Suprapubic skin (tissue), 4 donors: ENCODE data around the gene SAYSD1. TPM values are rescaled to one million over a fixed set of nuclear protein-coding genes. Genes with fewer than 3 reads are reported as not detected.
"Not testable (repeated sequence)": the region's sequence is repeated elsewhere in the genome, so short reads cannot be mapped to it uniquely, and the experiment has no call there.

Experiments used
- DNase-seq, 2 donors: peaks; one replicate each; pipeline ENCODE4 v3.0.0-alpha.2; 2019; ENCODE audit warnings: low spot score in 2 of 2
- H3K27ac ChIP-seq: fragments of 200-600 bp; sonication (generic); one replicate; pipeline ENCODE4 v1.5.1; 2019
- H3K27me3 ChIP-seq: fragments of 200-600 bp; sonication (generic); one replicate; pipeline ENCODE4 v1.5.1; 2019
- H3K36me3 ChIP-seq: fragments of 200-600 bp; sonication (generic); one replicate; pipeline ENCODE4 v1.5.1; 2019
- H3K4me1 ChIP-seq: fragments of 200-600 bp; sonication (generic); one replicate; pipeline ENCODE4 v1.5.1; 2019
- H3K4me3 ChIP-seq: fragments of 200-600 bp; sonication (generic); one replicate; pipeline ENCODE4 v1.5.1; 2019; ENCODE audit warnings: mild to moderate bottlenecking
- H3K9me3 ChIP-seq: fragments of 200-600 bp; sonication (generic); one replicate; pipeline ENCODE4 v1.5.1; 2019
- EP300 ChIP-seq: sonication (generic); formaldehyde crosslinking; IDR thresholded peaks from one replicate; pipeline ENCODE4 v1.6.1; 2017; ENCODE audit warnings: antibody characterized with exemption
- POLR2A ChIP-seq, 2 donors: fragments of 450-650 bp; IDR thresholded peaks; one replicate each; pipeline ENCODE4 v1.6.1; 2017; ENCODE audit warnings: antibody characterized with exemption in 2 of 2, mild to moderate bottlenecking in 2 of 2, moderate library complexity in 2 of 2
- POLR2AphosphoS5 ChIP-seq, 3 donors: sonication (generic); formaldehyde crosslinking; IDR thresholded peaks; one replicate each; pipeline ENCODE4 v1.6.1; 2017; ENCODE audit warnings: antibody characterized with exemption in 3 of 3
- WGBS: methylation state at CpG from one replicate; pipeline ENCODE4 v1.1.5; 2018; 5-methylcytosine and 5-hydroxymethylcytosine counted together
- total RNA-seq, 4 donors: library from RNA; depleted of rRNA; stranded (reverse); fragments of >200 nt; gene quantifications; one replicate each; pipeline ENCODE4 v1.1.0, GENCODE V29; 2016
- TF ChIP-seq, protein P1 (sequence below), 2 donors: fragments of 200-600 bp in 1 of 2; fragments of 450-650 bp in 1 of 2; sonication (generic) in 1 of 2; IDR thresholded peaks; one replicate each; pipeline ENCODE4 v1.5.1; 2016 to 2019; ENCODE audit warnings: antibody characterized with exemption in 2 of 2, mild to moderate bottlenecking in 1 of 2, moderate library complexity in 1 of 2

The SAYSD1 gene
- total RNA-seq, 4 donors from 2014 or later: 12.1 to 17.4 (median 14.4) TPM

DNA sequence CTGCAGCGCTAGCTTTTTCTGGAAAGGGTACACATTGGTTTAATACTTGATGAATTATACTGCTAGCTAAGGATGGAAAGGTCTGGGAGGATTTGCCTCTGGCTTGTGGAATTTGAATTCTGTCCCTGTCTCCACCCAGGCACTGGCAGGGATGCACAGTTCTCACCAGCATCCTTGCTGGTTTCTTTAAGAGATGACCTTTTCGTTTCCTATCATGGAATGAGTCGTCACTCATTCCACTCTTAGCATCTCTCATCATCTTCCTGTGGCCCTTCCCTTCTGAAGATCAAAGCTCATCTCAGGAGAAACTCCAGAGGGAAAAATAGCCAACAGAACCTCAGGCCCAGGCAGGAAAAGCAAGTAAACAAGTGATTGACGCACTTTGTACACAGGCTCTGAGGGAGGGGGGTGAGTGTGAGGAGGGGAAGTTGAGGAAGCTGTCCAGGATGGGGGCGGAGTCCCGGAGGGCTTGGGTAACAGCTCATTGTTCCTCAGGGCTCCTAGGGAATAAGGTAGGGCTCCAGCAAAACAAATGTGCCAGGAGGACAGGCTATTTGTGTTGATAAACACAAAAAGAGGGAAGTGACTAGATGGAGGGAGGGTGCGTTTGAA lies 25.7 kb upstream of the SAYSD1 start:
- Histone ChIP-seq H3K27me3 (peaks cover 7% of the 10 kb centered on the region), H3K36me3 (no peaks in the 10 kb centered on the region), H3K27ac (no peak overlapping the region), H3K4me3 (no peak overlapping the region), H3K9me3 (no peaks in the 10 kb centered on the region), H3K4me1 (peaks cover 3% of the 10 kb centered on the region)
- DNase-seq: no peak
- 62% methylated on average over 7 of the region's 7 CpGs for WGBS
- TF ChIP-seq POLR2AphosphoS5 (IDR thresholded peaks at IDR 0.05) (no peak), EP300 (no peak), POLR2A (IDR thresholded peaks at IDR 0.05) (no peak)
- TF ChIP-seq, protein P1, sequence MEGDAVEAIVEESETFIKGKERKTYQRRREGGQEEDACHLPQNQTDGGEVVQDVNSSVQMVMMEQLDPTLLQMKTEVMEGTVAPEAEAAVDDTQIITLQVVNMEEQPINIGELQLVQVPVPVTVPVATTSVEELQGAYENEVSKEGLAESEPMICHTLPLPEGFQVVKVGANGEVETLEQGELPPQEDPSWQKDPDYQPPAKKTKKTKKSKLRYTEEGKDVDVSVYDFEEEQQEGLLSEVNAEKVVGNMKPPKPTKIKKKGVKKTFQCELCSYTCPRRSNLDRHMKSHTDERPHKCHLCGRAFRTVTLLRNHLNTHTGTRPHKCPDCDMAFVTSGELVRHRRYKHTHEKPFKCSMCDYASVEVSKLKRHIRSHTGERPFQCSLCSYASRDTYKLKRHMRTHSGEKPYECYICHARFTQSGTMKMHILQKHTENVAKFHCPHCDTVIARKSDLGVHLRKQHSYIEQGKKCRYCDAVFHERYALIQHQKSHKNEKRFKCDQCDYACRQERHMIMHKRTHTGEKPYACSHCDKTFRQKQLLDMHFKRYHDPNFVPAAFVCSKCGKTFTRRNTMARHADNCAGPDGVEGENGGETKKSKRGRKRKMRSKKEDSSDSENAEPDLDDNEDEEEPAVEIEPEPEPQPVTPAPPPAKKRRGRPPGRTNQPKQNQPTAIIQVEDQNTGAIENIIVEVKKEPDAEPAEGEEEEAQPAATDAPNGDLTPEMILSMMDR (IDR thresholded peaks at IDR 0.05): no peak

DNA sequence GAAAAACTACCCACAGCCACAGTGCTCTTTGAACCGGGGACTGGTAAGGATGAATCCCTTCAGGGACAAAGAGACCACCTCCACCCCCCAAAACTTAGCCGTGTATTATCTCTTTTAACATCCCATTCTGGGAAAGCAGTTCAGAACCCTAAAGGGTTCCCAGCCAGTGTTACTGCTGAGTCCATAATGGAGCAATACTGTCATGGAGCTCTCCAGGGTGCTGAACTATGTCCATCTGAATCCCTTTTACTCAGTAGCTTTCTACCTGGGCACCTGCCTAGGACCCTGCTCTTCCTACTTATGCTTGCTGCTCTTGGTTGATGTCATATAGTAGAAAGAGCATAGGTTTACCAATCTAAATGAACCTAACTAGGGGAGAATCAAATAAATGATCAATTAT lies 22.3 kb upstream of the SAYSD1 start:
- TF ChIP-seq, protein P1 (IDR thresholded peaks at IDR 0.05): no peak
- no peak for TF ChIP-seq EP300
- TF ChIP-seq POLR2A (IDR thresholded peaks at IDR 0.05): no peak
- TF ChIP-seq POLR2AphosphoS5 (IDR thresholded peaks at IDR 0.05): no peak
- Histone ChIP-seq H3K4me1 (no peaks in the 10 kb centered on the region), H3K27me3 (peaks cover 7% of the 10 kb centered on the region), H3K9me3 (no peaks in the 10 kb centered on the region), H3K4me3 (no peak overlapping the region), H3K27ac (no peak overlapping the region), H3K36me3 (no peaks in the 10 kb centered on the region)
- WGBS: 15% methylated on average over 2 of the region's 2 CpGs
- no peak for DNase-seq

DNA sequence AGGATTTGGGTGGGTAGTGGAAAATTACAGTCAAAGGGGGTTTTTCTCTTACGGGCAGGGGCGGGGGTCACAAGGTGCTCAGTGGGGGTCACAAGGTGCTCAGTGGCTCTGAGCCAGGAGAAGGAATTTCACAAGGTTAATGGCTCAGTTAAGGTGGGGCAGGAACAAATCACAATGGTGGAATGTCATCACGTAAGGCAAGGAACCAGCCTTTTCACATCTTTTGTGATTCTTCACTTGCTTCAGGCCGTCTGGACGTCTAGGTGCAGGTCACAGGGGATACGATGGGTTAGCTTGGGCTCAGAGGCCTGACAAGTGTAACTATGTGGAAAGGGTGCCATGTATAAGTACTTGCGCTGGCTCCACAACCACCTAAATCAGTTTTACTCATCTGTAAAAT lies 21.2 kb upstream of the SAYSD1 start:
- not testable (repeated sequence) for H3K36me3 ChIP-seq, H3K9me3 ChIP-seq, DNase-seq, H3K27me3 ChIP-seq, H3K4me3 ChIP-seq, H3K27ac ChIP-seq, H3K4me1 ChIP-seq
- 74% methylated on average over 7 of the region's 7 CpGs for WGBS

DNA sequence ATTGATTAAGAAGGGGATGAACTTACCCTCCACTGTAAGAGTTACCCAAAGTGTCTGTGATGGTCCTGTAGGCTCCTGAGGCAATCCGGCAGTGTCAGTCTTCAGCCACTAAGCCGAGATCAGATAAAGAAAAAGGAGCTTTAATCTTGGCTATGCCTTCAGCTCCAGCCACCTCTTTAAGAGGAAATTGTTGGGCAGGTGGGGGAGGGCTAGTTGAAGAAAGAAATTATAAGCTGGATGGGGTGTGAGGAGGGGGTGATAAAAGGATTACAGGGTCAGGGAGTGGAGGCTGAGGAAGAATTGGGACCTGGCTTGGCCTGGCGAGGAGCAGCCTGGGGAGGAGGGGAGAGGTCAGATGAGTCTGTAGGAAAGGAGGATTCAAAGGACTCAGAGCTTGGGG lies 19.8 kb upstream of the SAYSD1 start:
- not testable (repeated sequence) for H3K9me3 ChIP-seq, DNase-seq, H3K27ac ChIP-seq, H3K36me3 ChIP-seq, H3K4me3 ChIP-seq, H3K4me1 ChIP-seq, H3K27me3 ChIP-seq
- 68% methylated on average over 3 of the region's 3 CpGs for WGBS

GRCh38 chr6:39130691-39131090 lies 15.7 kb upstream of the SAYSD1 start:
- Histone ChIP-seq H3K9me3 (no peaks in the 10 kb centered on the region), H3K4me3 (no peak overlapping the region), H3K27ac (no peak overlapping the region), H3K27me3 (no peaks in the 10 kb centered on the region), H3K4me1 (no peaks in the 10 kb centered on the region), H3K36me3 (no peaks in the 10 kb centered on the region)
- TF ChIP-seq POLR2A (IDR thresholded peaks at IDR 0.05) (no peak), EP300 (no peak), POLR2AphosphoS5 (IDR thresholded peaks at IDR 0.05) (no peak)
- TF ChIP-seq, protein P1 (IDR thresholded peaks at IDR 0.05): no peak
- 92% methylated on average over 1 of the region's 1 CpG for WGBS
- no peak for DNase-seq

DNA sequence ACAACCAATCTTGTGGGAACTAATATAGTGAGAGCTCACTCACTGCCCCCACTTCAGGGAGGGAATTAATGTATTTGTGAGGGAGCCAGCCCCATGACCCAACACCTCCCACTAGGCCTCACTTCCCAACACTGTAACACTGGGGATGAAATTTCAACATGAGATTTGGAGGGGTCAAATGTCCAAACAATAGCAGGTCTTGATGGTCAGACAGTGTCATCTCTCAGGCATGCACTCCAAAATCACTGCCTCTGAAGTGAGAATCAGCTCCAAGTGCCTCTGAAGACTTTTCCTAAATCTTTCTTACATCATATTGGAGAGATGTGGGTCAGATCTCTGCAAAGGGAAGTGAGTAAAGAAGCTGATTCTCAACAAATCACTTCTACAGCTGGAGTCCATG lies 13.8 kb upstream of the SAYSD1 start:
- H3K27me3 ChIP-seq: no peaks in the 10 kb centered on the region
- DNase-seq: no peak
- H3K4me1 ChIP-seq: no peaks in the 10 kb centered on the region
- H3K4me3 ChIP-seq: no peak overlapping the region
- H3K9me3 ChIP-seq: no peaks in the 10 kb centered on the region
- H3K27ac ChIP-seq: no peak overlapping the region
- H3K36me3 ChIP-seq: no peaks in the 10 kb centered on the region
- TF ChIP-seq, protein P1 (IDR thresholded peaks at IDR 0.05): no peak
- TF ChIP-seq EP300: no peak
- no peak for TF ChIP-seq POLR2AphosphoS5 (IDR thresholded peaks at IDR 0.05)
- TF ChIP-seq POLR2A (IDR thresholded peaks at IDR 0.05): no peak
